GM12878 (cell line): ENCODE results near the gene NOS1AP. TPM values are rescaled to one million over a fixed set of nuclear protein-coding genes. Genes with fewer than 3 reads are reported as not detected.

Experiments used
- ETV6 ChIP-seq, 2 experiments: fragments of 450-650 bp in 1 of 2; IDR thresholded peaks in 1 of 2; conservative IDR thresholded peaks in 1 of 2; 2 replicates each; pipeline ENCODE4 v1.6.1; 2014; ENCODE audit warnings: antibody characterized with exemption in 1 of 2, borderline replicate concordance in 1 of 2, low read depth in 1 of 2, mild to moderate bottlenecking in 1 of 2, moderate library complexity in 1 of 2
- HSF1 ChIP-seq: fragments of 150-350 bp; IDR thresholded peaks from 2 replicates; pipeline ENCODE4 v1.6.1; 2014; ENCODE audit warnings: mild to moderate bottlenecking, low read depth, low read length
- MTA2 ChIP-seq: fragments of 450-650 bp; IDR thresholded peaks from 2 replicates; pipeline ENCODE4 v1.6.1; 2016; ENCODE audit warnings: low read depth, mild to moderate bottlenecking, moderate library complexity
- PML ChIP-seq: IDR thresholded peaks from 2 replicates; pipeline ENCODE4 v1.6.1; 2012; ENCODE audit warnings: low read length, inconsistent platforms
- POLR2AphosphoS2 ChIP-seq: IDR thresholded peaks from 2 replicates; pipeline ENCODE4 v1.6.1; 2011; ENCODE audit warnings: low read depth, mild to moderate bottlenecking, low read length, improper control_type of control experiment, moderate library complexity
- ZNF274 ChIP-seq: IDR thresholded peaks from one replicate; pipeline ENCODE4 v1.8.0; 2011; ENCODE audit not compliant: insufficient read length, insufficient read depth
- polyA plus RNA-seq, 11 experiments: library from polyadenylated mRNA; depleted of rRNA in 4 of 11; unstranded in 6 of 11; stranded (reverse) in 5 of 11; fragments of >200 nt; fragmentation: Nextera tagmentation in 4 of 11; fragmentation: Illumina TruSeq in 1 of 11; extraction: Ambion mirVana in 4 of 11; extraction: Trizol in 1 of 11; gene quantifications; 1 replicate in 1 of 11; 2 replicates in 10 of 11; pipeline versions ENCODE4 v1.2.1 to v1.2.3, GENCODE V29; 2011 to 2016; ENCODE audit warnings: inconsistent platforms in 2 of 11, missing spikeins in 2 of 11, low read depth in 1 of 11
- total RNA-seq, 4 experiments: library from RNA; depleted of rRNA in 3 of 4; stranded (reverse); fragments of >200 nt in 3 of 4; fragmentation: Illumina TruSeq in 1 of 4; extraction: Trizol in 1 of 4; gene quantifications; 2 replicates each; pipeline versions ENCODE4 v1.2.1 to v1.2.3, GENCODE V29; 2013 to 2021
- TF ChIP-seq, protein P1 (sequence below): fragments of 450-650 bp; IDR thresholded peaks from 2 replicates; pipeline ENCODE4 v1.6.1; 2018; ENCODE audit warnings: borderline replicate concordance, mild to moderate bottlenecking; ENCODE audit not compliant: partially characterized antibody
- TF ChIP-seq, protein P2 (sequence below): IDR thresholded peaks from 2 replicates; pipeline ENCODE4 v1.6.1; 2011; ENCODE audit warnings: low read depth, mild to moderate bottlenecking, low read length, moderate library complexity, borderline replicate concordance; ENCODE audit errors: extremely low read depth

The NOS1AP gene
- total and polyA plus RNA-seq, 10 of the 15 experiments (the other 5 are each of a cell fraction or from before 2014, with no cell fraction given), result 0.03 to 0.15 TPM; not detected in 8

GRCh38 chr1:162250004-162250730, 180.7 kb downstream of the NOS1AP start (continued):
- TF ChIP-seq, protein P1, sequence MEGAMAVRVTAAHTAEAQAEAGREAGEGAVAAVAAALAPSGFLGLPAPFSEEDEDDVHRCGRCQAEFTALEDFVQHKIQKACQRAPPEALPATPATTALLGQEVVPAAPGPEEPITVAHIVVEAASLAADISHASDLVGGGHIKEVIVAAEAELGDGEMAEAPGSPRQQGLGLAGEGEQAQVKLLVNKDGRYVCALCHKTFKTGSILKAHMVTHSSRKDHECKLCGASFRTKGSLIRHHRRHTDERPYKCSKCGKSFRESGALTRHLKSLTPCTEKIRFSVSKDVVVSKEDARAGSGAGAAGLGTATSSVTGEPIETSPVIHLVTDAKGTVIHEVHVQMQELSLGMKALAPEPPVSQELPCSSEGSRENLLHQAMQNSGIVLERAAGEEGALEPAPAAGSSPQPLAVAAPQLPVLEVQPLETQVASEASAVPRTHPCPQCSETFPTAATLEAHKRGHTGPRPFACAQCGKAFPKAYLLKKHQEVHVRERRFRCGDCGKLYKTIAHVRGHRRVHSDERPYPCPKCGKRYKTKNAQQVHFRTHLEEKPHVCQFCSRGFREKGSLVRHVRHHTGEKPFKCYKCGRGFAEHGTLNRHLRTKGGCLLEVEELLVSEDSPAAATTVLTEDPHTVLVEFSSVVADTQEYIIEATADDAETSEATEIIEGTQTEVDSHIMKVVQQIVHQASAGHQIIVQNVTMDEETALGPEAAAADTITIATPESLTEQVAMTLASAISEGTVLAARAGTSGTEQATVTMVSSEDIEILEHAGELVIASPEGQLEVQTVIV, result no peak
- no peak for TF ChIP-seq HSF1
- no peak for TF ChIP-seq POLR2AphosphoS2
- no peak for TF ChIP-seq ETV6 (conservative IDR thresholded peaks at IDR 0.05 in 1 of 2, IDR thresholded peaks at IDR 0.05 in 1 of 2; ENCODE audit: borderline replicate concordance in 1 of 2, low read depth in 1 of 2)
- TF ChIP-seq ZNF274, result no peak
- TF ChIP-seq, protein P2, sequence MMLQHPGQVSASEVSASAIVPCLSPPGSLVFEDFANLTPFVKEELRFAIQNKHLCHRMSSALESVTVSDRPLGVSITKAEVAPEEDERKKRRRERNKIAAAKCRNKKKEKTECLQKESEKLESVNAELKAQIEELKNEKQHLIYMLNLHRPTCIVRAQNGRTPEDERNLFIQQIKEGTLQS, result no peak
- no peak for TF ChIP-seq MTA2
- no peak for TF ChIP-seq PML
- TF ChIP-seq, all 136 proteins: peak for 0
